Endothelial cell of umbilical vein (primary cell): ENCODE data around the gene FTCDNL1. TPM values are rescaled to one million over a fixed set of nuclear protein-coding genes. Genes with fewer than 3 reads are reported as not detected.

Experiments
- BruUV-seq: library from RNA; stranded (reverse); fragments of 400-500 nt; replicated peaks from 2 replicates; lab custom pipeline; 2021; lab: Mats Ljungman, UMichigan
- CTCF ChIA-PET: fragments of 300-600, 350-600 bp; sonication (Branson Sonifier 250); formaldehyde crosslinking; loops from one replicate; lab custom pipeline; 2021; ENCODE audit warnings: antibody characterized with exemption, inconsistent platforms; lab: Charles Lee
- POLR2A ChIA-PET: fragments of 300-600, 350-600 bp; sonication (Branson Sonifier 250); formaldehyde crosslinking; loops from one replicate; lab custom pipeline; 2021; ENCODE audit warnings: antibody characterized with exemption, inconsistent platforms; lab: Charles Lee
- DNase-seq: peaks from one replicate; pipeline ENCODE4 v3.0.0-alpha.2; 2011; ENCODE audit warnings: low read depth, low spot score
- FAIRE-seq: peaks from 2 replicates; lab custom pipeline; 2011; peaks lifted over from hg19 to GRCh38; lab: Jason Lieb, UNC
- H2AFZ ChIP-seq: 2 replicates; pipeline ENCODE4 v1.6.0; 2012; ENCODE audit warnings: low read depth, low read length, control low read depth, inconsistent platforms
- H3K27ac ChIP-seq: 2 replicates; pipeline ENCODE4 v1.5.1; 2011; ENCODE audit warnings: low read depth, mild to moderate bottlenecking, control low read depth, low read length, moderate library complexity; ENCODE audit not compliant: insufficient read depth
- H3K27me3 ChIP-seq, 2 experiments: 2 replicates each; pipeline versions ENCODE4 v1.6.0 to v1.6.1; 2011; ENCODE audit warnings: low read length in 2 of 2, mixed read lengths in 1 of 2; ENCODE audit not compliant: control insufficient read depth in 2 of 2, insufficient read depth in 2 of 2
- H3K36me3 ChIP-seq, 2 experiments: 2 replicates in 1 of 2; 3 replicates in 1 of 2; pipeline ENCODE4 v1.5.1; 2011; ENCODE audit warnings: low read length in 2 of 2, mild to moderate bottlenecking in 1 of 2, moderate library complexity in 1 of 2; ENCODE audit not compliant: control insufficient read depth in 2 of 2, insufficient read depth in 2 of 2; ENCODE audit errors: extremely low read depth in 1 of 2
- H3K4me1 ChIP-seq: 3 replicates; pipeline ENCODE4 v1.5.1; 2011; ENCODE audit warnings: mild to moderate bottlenecking, low read length; ENCODE audit not compliant: control insufficient read depth, insufficient read depth; ENCODE audit errors: extremely low read depth
- H3K4me2 ChIP-seq: 2 replicates; pipeline ENCODE4 v1.6.1; 2011; ENCODE audit warnings: low read length, control low read depth, mixed read lengths; ENCODE audit not compliant: insufficient read depth
- H3K4me3 ChIP-seq, 3 experiments: fragments of 200-600 bp in 1 of 3; sonication (generic), shearing (Covaris generic) in 1 of 3; replicated peaks in 1 of 3; 2 replicates each; pipeline ENCODE4 v1.5.1; 2011 to 2016; ENCODE audit warnings: control low read depth in 3 of 3, low read length in 3 of 3, mild to moderate bottlenecking in 2 of 3, inconsistent platforms in 1 of 3, low read depth in 1 of 3, moderate library complexity in 1 of 3; ENCODE audit not compliant: insufficient read depth in 1 of 3
- H3K79me2 ChIP-seq: 2 replicates; pipeline ENCODE4 v1.6.0; 2012; ENCODE audit warnings: low read length, inconsistent platforms; ENCODE audit not compliant: control insufficient read depth, insufficient read depth
- H3K9ac ChIP-seq: replicated peaks from 2 replicates; pipeline ENCODE3; 2011; ENCODE audit warnings: low read length, control low read depth; ENCODE audit not compliant: insufficient read depth; ENCODE audit errors: extremely low read depth
- H3K9me1 ChIP-seq: replicated peaks from 3 replicates; pipeline ENCODE4 v1.6.0; 2011; ENCODE audit warnings: mild to moderate bottlenecking, low read length; ENCODE audit not compliant: control insufficient read depth, insufficient read depth; ENCODE audit errors: extremely low read depth
- H3K9me3 ChIP-seq: replicated peaks from 2 replicates; pipeline ENCODE4 v1.5.1; 2012; ENCODE audit warnings: low read length, inconsistent platforms; ENCODE audit not compliant: control insufficient read depth, insufficient read depth
- H4K20me1 ChIP-seq: replicated peaks from 2 replicates; pipeline ENCODE3; 2011; ENCODE audit warnings: mild to moderate bottlenecking, low read length; ENCODE audit not compliant: control insufficient read depth, insufficient read depth; ENCODE audit errors: extremely low read depth
- CTCF ChIP-seq, 2 donors: IDR thresholded peaks; 1 replicate in 1 of 2; 2 replicates in 1 of 2; pipeline ENCODE4 v1.5.1; 2011; ENCODE audit warnings: low read length in 2 of 2, mild to moderate bottlenecking in 2 of 2, moderate library complexity in 2 of 2, control low read depth in 1 of 2, inconsistent platforms in 1 of 2, low read depth in 1 of 2; ENCODE audit not compliant: insufficient read depth in 1 of 2; ENCODE audit errors: extremely low read depth in 1 of 2
- EZH2 ChIP-seq: IDR thresholded peaks from 2 replicates; pipeline ENCODE4 v1.6.1; 2012; ENCODE audit warnings: borderline replicate concordance, low read depth, mild to moderate bottlenecking, moderate library complexity, low read length, inconsistent platforms; ENCODE audit not compliant: severe bottlenecking
- FOS ChIP-seq: IDR thresholded peaks from 2 replicates; pipeline ENCODE4 v1.6.1; 2011; ENCODE audit warnings: mild to moderate bottlenecking, low read length, moderate library complexity, borderline replicate concordance; ENCODE audit not compliant: insufficient read depth
- GATA2 ChIP-seq: IDR thresholded peaks from 2 replicates; pipeline ENCODE4 v1.7.0; 2011; ENCODE audit warnings: low read depth, mild to moderate bottlenecking, moderate library complexity, mixed read lengths, low read length; ENCODE audit not compliant: insufficient read length, insufficient read depth
- JUN ChIP-seq: IDR thresholded peaks from 2 replicates; pipeline ENCODE4 v1.6.1; 2011; ENCODE audit warnings: borderline replicate concordance, low read depth; ENCODE audit not compliant: insufficient read length, insufficient read depth
- MAX ChIP-seq: IDR thresholded peaks from 2 replicates; pipeline ENCODE4 v1.6.1; 2011; ENCODE audit not compliant: insufficient read depth, insufficient read length
- MYC ChIP-seq: IDR thresholded peaks from one replicate; pipeline ENCODE4 v1.6.1; 2011; ENCODE audit warnings: mild to moderate bottlenecking, low read depth, low read length
- POLR2A ChIP-seq: IDR thresholded peaks from 2 replicates; pipeline ENCODE4 v1.6.1; 2012; ENCODE audit warnings: low read depth, mild to moderate bottlenecking, control low read depth, low read length
- POLR2AphosphoS5 ChIP-seq: IDR thresholded peaks from 2 replicates; pipeline ENCODE4 v1.6.1; 2012; ENCODE audit warnings: low read depth, mild to moderate bottlenecking, control low read depth, low read length, moderate library complexity; ENCODE audit not compliant: insufficient read depth
- dilution Hi-C: fragments of 300-500 bp; cut with MboI; formaldehyde crosslinking; loops from one replicate; pipeline ENCODE4 v1.15.0; 2019; ENCODE audit warnings: low sequenced_read_pairs; ENCODE audit not compliant: extremely low pct_ligation_motif_present
- intact Hi-C: fragments of 100-400 bp; cut with micrococcal nuclease; formaldehyde crosslinking; loops from one replicate; pipeline ENCODE4 v1.10.0; 2022
- polyA plus RNA-seq, 4 experiments: library from polyadenylated mRNA; depleted of rRNA in 3 of 4; stranded (reverse) in 3 of 4; unstranded in 1 of 4; fragments of >200 nt; gene quantifications; 2 replicates each; pipeline versions ENCODE4 v1.2.1 to v1.2.3, GENCODE V29; 2011 to 2012; ENCODE audit warnings: missing spikeins in 1 of 4
- total RNA-seq: library from RNA; stranded (reverse); gene quantifications from 2 replicates; pipeline ENCODE4 v1.2.3, GENCODE V29; 2021

Gene FTCDNL1
- total and polyA plus RNA-seq, 2 donors (not counting 3 experiments of a cell fraction or from before 2014, with no cell fraction given), result 0.19 to 0.27 TPM

- POLR2A ChIA-PET, result no interaction called here
Measured at GRCh38 chr2:199779589-199779988, 71.4 kb downstream of the FTCDNL1 start.

More at GRCh38 chr2:199779589-199779988, 71.4 kb downstream of the FTCDNL1 start:
- Histone ChIP-seq H3K27me3 (no peaks in the 10 kb centered on the region), H3K27ac (no peak overlapping the region), H4K20me1 (no peaks in the 10 kb centered on the region), H3K9me1 (no peaks in the 10 kb centered on the region), H3K4me3 (no peak overlapping the region), H3K9ac (no peak overlapping the region), H3K4me2 (no peak overlapping the region), H2AFZ (no peak overlapping the region), H3K79me2 (no peaks in the 10 kb centered on the region), H3K9me3 (no peaks in the 10 kb centered on the region), H3K4me1 (no peaks in the 10 kb centered on the region), H3K36me3 (no peaks in the 10 kb centered on the region)
- intact Hi-C loops, result no loop called here
- TF ChIP-seq EZH2, result no peak
- no peak for TF ChIP-seq GATA2
- TF ChIP-seq CTCF (IDR thresholded peaks at IDR 0.05; ENCODE audit: extremely low read depth in 1 of 2, insufficient read depth in 1 of 2, low read depth in 1 of 2, low read length in 2 of 2), result no peak
- TF ChIP-seq MYC, result no peak
- no peak for TF ChIP-seq JUN
- TF ChIP-seq POLR2AphosphoS5, result no peak
- no peak for TF ChIP-seq MAX
- no peak for TF ChIP-seq POLR2A
- no peak for TF ChIP-seq FOS
- FAIRE-seq, result no peak
- CTCF ChIA-PET, result no interaction called here
- no peak for DNase-seq
- no TSS peak for BruUV-seq
- dilution Hi-C loops, result no loop called here
